ENCODE data around the gene BAAT. TPM values are rescaled to one million over a fixed set of nuclear protein-coding genes. Genes with fewer than 3 reads are reported as not detected.

The BAAT gene
- under 0.01 TPM in 1 of 2 replicates, not detected in the other for total RNA-seq

DNA sequence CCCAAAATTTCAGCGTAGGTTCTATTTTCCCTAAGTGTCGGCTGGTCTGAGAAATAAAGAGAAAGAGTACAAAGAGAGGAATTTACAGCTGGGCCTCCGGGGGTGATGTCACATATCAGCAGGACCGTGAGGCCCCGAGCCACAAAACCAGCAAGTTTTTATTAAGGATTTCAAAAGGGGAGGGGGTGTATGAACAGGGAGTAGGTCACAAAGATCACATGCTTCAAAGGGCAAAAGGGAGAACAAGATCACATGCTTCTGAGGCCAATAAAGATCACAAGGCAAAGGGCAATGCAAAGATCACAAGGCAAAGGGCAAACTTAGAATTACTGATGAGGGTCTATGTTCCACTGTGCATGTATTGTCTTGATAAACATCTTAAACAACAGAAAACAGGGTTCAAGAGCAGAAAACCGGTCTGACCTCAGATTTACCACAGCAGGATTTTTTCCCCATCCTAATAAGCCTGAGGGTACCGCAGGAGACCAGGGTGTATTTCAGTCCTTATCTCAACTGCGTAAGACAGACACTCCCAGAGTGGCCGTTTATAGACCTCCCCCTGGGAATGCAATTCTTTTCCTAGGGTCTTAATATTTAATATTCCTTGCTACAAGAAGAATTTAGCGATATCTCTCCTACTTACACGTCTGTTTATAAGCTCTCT, at the start of gene BAAT:
Gene BAAT, minus strand, starts transcription at position 134 of the 664 bp plus-strand sequence. CDS start 13,602 bp downstream, outside the sequence.

DNA sequence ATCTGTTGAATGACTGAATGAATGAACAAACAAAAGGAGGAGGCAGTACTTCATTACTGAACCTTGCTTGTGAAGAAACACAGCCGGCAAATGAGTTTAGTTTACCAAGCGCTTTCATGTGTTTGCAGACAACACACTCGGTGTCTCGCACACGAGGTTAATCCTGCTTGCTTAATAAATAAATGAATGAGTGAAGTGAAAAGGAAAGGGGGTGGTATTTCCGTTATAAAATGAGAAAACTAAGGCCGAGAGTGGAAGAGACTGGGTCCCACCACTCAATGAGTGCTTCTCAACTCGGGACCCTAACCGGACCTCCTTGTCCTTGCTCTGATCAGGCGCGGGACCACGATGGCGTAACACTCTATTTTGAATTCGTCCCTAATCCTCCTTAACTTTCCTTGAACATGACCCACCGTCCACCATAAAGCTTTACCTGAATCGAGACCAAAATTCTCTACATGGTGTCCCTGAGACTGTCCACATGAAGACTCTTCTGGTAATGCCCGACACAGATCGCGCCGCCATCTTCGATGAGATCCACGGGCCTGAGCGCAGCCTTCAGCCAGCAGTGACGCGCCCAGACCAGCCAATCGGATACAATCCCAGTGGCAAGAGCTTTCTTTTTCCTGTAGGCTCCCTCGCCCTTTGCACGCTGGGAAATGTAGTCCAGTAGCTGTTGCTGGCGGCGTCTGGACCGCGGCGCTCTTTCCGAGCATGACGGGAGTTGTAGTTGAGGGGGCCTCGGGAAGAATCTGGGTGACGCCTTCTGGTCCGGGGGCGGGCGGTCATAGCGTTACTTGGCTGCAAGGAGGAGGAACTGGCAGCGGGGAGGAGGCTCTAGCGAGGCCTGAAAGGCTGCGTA, 13.5 kb upstream of the BAAT start, which contains the start of the genes MRPL50 and ZNF189:
Gene MRPL50, minus strand, starts transcription at position 551 of the 862 bp plus-strand sequence. Its CDS starts 26 bp downstream, at position 525.
Gene ZNF189, plus strand, starts transcription at position 784 of the 862 bp plus-strand sequence. CDS start 306 bp downstream, outside the sequence.

Other genes with a start within 250 kb of the BAAT start
- 12.8 and 19.3 TPM in 2 replicates for gene MRPL50, start 13.6 kb upstream of the BAAT start, total RNA-seq
- gene ZNF189, start 13.8 kb upstream of the BAAT start, total RNA-seq: 17.6 and 40.5 TPM in 2 replicates
- 0.22 and 0.34 TPM in 2 replicates for gene ALDOB, start 50.8 kb upstream of the BAAT start, total RNA-seq
- gene RNF20, start 148.8 kb upstream of the BAAT start, total RNA-seq: 21.3 and 31.2 TPM in 2 replicates
- gene PPP3R2, start 210.0 kb upstream of the BAAT start, total RNA-seq: not detected in 2 replicates